GM08714 (cell line): ENCODE results near the gene LHX2.

Source experiments
- H3K4me3 ChIP-seq: fragments of 200-500 bp; sonication (Bioruptor generic); 2 replicates; pipeline ENCODE4 v1.5.1; 2014; ENCODE audit warnings: mild to moderate bottlenecking, low read length, inconsistent platforms
- ZNF274 ChIP-seq: IDR thresholded peaks from 2 replicates; pipeline ENCODE4 v1.6.1; 2012; ENCODE audit warnings: mild to moderate bottlenecking, low read depth, low read length

The LHX2 gene

DNA sequence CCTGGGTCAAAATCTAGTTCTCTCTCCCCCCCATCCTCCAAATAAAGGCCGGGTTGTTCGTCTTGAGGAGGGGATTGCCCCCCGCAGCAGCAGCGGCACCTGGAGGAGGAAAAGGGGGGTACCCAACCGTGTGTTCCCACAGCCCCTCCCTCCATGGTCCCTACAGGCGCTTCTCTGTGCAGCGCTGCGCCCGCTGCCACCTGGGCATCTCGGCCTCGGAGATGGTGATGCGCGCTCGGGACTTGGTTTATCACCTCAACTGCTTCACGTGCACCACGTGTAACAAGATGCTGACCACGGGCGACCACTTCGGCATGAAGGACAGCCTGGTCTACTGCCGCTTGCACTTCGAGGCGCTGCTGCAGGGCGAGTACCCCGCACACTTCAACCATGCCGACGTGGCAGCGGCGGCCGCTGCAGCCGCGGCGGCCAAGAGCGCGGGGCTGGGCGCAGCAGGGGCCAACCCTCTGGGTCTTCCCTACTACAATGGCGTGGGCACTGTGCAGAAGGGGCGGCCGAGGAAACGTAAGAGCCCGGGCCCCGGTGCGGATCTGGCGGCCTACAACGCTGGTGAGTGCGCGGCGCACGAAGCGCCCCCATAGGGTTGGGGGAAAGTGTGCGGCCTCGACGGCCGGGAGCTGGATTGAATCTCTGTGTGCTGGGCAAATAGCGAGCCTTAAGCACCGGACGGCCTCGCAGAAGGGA, 3.5 kb downstream of the LHX2 start:
- no peak for TF ChIP-seq ZNF274
- H3K4me3 ChIP-seq, result no peak overlapping the region

DNA sequence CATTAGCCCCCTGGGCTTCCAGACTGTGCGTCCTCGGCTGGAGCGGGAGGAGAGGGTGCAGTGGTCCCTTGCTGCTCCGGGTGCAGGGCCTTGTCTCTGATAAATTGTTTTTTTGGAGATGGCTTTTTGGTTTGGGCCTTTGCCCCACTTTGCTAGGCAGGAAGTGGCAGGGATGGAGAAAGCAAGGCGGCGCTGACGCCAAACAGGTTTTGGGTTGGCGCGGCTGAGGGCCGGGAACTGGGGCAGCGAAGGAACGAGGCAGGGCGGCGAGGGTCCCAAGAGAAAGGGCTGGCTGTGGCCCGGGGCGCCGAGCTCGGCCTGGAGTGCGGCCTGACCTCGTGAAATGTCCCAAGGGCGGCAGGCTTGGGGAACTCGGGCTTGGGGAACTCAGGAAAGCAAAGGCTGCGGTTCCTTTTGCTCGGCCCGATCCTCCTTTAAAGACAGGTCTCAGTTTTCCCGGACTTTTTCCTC, 4.1 kb downstream of the LHX2 start:
- H3K4me3 ChIP-seq, result no peak overlapping the region; the same call in 1 of the 2 replicates
- TF ChIP-seq ZNF274, result no peak

DNA sequence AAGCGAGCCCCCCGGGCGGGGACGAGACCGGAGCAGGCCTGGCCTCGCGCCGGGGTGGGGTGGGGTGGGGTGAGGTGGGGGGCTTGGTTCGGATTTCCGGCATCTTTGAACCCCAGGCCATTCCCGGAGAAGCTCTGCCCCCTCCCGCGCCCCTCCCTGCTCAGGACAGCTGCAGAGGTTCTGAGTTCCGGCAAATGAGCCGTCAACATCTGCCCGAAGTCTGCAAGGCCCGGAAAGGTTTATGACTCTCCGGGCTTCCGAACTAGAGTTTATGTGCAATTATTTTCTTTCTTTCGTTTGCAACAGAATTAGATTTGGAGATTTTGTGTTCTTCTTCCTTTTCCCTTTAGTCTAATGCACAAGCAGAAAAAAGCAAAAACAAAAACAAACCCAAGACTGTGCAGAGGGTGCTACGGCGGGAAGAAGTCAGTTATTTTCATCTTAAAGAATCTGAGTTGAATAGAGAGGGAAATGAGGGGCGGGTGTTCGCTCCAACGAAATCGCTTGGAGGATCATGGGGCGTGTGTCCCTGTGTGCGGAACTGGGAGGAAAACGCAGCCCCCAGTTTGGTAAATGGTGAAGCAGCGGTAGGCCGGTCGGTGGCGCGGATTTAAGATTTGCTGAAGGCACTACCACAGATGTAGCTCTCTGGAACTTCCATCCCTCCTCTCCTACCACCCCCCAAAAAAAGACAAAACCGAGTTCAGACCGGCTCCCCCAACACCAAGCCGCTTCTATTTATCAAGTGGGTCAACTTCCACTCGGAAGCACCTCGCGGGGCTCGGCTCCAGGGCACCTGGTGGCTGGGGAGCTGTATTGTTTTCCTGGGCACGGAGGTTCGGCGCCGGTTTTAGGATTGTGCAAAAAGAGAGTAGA, 4.8 kb downstream of the LHX2 start:
- TF ChIP-seq ZNF274, result no peak
- no peak overlapping the region; the same call in 1 of the 2 replicates for H3K4me3 ChIP-seq

DNA sequence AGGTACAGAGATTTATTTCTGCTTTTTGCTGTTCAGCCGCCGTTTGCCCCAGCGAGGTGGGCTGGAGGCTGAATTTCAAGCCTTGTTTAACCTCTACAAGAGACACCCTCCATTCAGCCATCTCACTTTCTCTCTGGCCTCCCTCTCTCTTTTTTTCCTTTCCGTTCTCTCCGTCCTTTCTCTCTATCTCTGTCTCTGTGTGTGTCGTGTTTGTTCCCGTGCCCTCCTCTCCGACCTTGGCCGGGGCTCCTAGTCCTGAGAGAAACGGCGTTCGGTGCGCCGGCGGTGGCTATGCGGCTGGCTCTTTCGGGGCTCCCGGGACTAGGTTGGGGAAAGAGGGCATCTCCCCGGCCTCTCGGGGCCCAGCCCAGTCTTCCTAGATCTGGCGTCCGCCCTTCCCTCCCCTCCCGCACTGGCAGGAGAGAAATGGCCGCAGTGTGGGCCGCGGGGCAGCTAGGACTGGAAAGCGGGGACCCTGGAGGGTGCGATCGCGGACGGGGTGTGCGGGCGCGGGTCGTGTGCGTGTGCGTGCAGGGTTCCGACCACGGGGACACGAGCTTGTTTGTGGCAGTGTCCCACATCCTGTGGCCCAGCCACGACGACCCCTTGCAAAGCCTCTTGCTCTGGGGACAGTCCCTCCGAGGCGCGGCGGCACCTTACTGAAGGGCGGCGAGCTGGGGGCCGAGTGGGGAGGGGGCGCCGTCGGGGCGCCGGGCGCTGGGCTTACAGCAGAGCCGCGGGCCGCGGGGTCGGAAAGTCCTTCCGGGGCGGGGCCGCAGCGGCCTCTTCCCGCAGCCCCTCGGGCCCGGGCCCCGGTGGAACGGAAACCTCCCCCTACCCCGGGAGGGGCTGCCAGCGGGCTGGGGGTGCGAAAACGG, 5.7 kb downstream of the LHX2 start:
- no peak for TF ChIP-seq ZNF274
- 0 out of 2 replicates have a peak overlapping the region, but pooled peaks have one; percentile 10 for H3K4me3 ChIP-seq

DNA sequence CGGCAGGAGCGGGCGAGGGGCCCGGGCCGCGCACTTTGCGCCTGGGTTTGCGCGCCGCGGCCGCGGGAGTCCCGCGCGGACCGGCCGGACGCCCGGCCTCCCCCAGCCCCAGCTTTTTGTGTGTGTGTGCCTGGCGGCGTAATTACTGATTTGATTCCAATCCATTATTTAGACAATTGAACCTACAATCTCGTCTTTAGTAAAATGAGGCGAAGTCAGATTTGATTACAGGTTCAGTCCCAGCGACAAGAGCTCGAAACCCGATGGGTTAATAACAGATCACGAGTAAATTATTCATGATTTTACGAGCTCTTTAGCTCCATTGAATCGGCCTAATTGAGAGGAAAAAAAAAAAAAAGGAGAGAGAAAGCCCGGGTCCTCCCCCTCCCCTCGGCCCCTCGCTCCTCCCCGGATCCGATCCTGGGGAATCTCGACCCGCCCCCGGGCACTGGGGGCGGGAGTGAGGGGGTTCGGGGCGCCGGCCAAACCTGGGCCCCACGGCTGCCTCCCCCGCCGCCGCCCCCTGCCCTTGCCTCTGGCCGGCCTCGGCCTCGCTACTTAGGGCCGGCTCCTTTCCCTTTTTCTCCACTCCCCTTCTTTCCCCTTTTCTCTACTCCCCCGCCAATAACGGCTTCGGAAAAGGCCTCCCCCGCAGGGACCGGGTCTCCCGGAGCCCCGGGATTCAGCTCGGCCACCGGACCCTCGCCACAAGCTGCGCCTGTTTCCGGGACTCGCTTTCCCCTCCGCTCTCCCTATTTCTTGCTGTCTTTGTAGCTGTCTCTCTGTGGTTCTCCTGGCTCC, 6.6 kb downstream of the LHX2 start:
- H3K4me3 ChIP-seq, result 0 out of 2 replicates have a peak overlapping the region, but pooled peaks have one; percentile 10
- no peak for TF ChIP-seq ZNF274

DNA sequence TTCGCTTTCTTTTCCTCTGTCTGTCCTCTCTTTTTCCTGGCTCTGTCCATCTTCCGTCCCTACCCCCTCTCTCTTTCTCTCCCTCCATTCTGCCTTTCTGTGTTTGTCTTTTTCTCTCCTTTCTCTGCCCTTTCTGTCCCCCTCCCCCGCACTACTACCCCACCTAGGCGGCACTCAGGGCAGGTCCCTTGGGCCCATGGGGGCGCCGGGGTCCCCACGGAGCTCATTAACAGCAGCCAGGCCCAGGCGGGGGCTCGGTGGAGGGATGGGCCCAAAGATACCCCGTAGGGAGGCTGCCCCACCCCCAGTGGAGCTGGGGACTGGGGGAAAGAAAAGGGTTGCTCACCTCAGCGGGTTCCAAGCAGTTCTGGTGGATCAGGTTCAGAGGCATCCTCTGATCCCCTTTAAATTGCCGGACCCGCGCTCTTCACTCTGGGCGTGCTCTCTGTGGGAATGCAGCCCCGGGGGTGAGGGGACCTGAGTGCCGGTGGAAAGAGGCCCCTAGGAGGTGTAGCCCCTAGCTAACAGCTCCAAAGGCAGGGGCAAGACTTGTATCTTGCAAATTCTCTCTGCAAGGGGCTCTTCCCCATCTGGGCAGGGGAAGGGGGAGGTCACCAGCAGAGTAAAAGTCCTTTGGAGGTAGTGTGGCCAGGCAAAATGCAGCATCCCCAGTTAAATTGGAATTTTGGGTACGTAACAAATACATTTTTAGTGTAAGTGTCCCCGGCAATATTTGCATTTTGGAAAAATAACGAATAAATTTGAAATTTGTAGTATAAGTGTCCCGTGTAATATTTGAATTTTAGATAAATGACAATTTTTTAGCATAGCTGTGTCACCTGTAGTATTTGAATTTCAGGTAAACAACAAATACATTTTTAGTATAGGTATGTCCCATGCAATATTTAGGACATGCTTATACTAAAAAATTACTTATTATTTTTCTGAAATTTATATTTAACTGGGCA, 7.4 kb downstream of the LHX2 start:
- no peak for TF ChIP-seq ZNF274
- no peak overlapping the region for H3K4me3 ChIP-seq

DNA sequence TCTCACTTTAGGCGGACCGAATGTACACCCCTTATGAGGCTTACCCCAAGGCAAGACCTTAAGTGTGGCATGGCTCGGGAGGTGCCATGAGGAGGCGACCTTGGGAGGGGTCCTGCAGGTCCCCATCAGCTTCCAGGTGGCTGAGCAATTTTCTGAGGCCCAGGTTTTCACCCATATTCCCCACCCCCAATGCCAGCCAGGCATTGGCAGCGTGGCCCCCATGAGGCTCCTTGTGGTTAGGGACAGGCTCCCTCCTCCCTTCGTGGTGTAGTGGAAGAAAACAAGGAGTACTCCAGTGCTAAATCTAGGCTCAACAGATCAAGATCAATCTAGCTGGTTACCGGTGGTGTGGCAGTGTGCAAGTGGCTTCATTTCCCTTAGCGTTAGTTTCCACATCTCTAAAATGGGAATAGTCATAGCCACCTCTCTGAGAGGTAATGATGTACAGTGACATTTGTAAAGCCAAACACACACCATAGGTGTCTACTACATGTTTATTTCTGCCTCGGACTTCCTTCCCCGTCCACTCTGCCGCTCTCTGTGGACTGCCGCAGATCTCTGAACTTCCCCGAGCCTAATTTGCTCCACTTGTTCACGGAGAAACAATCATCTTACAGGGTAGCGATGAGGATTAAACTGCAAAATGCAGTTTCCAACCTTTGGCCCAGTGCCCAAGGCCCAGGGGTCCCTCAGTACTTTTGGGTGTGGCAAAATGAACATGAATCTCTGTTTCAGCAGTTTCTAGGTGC, 8.4 kb downstream of the LHX2 start:
- H3K4me3 ChIP-seq, result no peak overlapping the region
- no peak for TF ChIP-seq ZNF274

DNA sequence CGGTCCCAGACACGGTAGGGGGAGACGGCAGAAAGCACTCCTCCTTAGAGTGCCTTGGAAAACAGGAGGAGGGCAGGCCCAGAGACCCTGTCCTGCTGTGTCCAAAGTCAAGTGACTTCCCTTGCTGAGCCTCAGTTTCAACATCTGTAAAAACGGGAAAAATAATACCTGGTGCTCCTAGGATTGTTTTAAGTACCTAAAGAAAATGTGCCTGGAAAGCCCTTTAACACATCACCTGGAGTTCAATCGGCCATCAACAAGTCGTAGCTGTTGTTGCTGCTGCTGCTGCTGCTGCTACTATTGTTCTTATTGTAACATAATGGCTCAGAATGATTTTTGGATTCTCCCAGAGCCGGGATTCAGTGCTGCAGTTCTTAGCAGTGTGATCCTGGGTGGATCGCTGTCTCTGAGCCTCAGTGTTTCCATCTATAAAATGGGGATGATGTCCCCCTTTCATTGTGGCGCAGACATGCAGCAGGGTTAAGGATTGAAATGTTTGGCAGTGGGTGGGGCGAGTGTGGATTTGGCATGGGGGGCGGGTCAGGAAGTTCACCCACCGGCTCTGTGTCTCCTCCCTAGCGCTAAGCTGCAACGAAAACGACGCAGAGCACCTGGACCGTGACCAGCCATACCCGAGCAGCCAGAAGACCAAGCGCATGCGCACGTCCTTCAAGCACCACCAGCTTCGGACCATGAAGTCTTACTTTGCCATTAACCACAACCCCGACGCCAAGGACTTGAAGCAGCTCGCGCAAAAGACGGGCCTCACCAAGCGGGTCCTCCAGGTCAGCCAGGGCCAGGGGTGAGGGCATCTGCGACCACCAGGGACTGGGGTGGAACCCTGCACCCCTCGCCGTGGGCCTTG, 9.2 kb downstream of the LHX2 start:
- H3K4me3 ChIP-seq, result no peak overlapping the region
- no peak for TF ChIP-seq ZNF274

DNA sequence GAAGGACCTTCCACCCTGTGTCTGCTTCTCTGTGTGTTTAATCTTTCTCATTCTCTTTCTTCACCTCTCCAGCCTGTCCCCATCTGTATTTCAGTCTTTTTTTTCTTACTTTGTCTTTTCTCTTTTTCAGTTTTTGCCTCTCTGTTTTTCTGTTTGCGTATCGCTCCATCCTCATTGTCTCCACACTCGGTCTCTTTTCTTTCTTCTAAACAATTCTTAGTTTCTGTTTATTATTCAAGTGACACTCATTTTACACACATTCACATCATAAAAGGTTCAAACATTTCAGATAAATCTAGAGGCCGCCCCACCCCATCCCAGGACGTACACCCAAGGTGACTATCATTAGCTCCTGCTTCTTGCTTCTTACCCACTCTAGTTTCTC, 9.8 kb downstream of the LHX2 start:
- TF ChIP-seq ZNF274, result no peak
- H3K4me3 ChIP-seq, result no peak overlapping the region

DNA sequence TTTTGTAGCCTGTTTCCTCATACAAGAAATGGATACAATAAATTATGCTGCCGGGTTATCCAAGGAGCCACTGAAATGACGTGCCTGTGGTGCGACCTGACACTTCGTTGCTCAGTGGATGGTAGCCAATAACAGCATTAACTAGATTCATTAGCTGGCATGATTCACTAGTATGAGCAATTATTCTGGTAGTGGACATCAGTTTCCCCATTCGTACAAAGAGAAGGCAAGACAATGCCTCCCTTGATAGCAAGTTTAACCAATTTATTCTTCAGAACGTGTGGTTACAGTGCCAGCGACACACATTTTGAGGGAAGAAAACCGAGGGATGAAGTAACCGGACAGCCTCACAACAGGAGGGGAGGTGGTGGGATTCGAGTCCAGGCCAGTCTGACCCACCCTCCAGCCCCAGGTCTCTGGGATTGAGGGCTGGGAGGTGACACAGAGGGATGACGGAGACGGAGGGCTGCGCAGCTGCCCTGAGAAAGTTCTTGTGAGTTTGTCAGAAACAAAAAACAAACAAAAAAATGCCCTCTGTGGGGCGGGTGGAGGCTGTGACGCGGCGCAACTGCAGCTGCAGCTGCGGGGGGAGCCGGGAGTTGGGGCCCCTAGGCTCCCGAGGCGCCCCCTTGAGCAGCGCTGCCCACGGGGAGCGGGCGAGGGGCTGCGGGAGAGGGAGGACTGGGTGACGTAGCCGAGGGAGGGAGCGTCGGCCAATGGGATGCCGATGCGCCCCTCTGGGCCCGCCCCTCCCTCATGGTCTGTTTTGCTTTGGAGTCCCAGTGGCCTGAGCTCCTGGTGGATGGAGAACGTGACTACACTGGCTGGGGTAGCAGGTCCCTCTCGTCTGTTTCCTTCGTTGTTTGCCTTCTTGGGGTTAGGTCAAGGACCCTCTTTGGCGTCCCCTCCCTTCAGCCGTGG, 10.9 kb downstream of the LHX2 start:
- H3K4me3 ChIP-seq, result no peak overlapping the region
- TF ChIP-seq ZNF274, result no peak

DNA sequence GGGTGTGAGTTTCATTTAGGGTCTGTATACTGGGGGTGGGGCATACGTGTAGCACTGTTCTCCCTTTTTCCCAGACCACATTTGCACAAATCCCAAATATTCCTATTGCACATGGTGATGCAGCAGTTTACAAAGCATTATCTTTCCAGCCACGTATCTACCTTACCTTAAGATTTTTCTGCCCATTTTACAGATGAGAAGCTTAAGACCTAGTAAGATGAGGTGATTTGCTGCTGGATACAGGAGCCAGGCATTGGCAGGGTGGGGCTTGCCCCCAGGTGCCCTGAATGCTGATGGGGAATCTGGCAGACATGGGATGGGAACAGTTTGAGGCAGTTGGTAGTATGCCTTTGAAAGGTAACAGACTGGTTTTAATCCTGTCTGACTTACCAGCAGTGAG, 12.5 kb downstream of the LHX2 start:
- TF ChIP-seq ZNF274, result no peak
- no peak overlapping the region for H3K4me3 ChIP-seq
